Cardiac muscle cell (in vitro differentiated cells and primary cell): ENCODE data around the gene SLC22A15. TPM values are rescaled to one million over a fixed set of nuclear protein-coding genes. Genes with fewer than 3 reads are reported as not detected.
"Not testable (repeated sequence)": the region's sequence is repeated elsewhere in the genome, so short reads cannot be mapped to it uniquely, and the experiment has no call there.

ENCODE experiments used
- DNase-seq, 2 donors: peaks; one replicate each; pipeline versions ENCODE4 v3.0.0 to v3.0.0-alpha.2; 2010 to 2017; ENCODE audit warnings: low read depth in 1 of 2, low spot score in 1 of 2
- H3K27ac ChIP-seq: fragments of 200-600 bp; sonication (generic); 2 replicates; pipeline ENCODE4 v1.5.1; 2016
- H3K27me3 ChIP-seq: fragments of 200-600 bp; sonication (generic); 2 replicates; pipeline ENCODE4 v1.6.0; 2016; ENCODE audit warnings: control low read depth
- H3K36me3 ChIP-seq: fragments of 200-600 bp; sonication (generic); 2 replicates; pipeline ENCODE4 v1.5.1; 2016; ENCODE audit warnings: control low read depth
- H3K4me1 ChIP-seq: fragments of 200-600 bp; sonication (generic); 2 replicates; pipeline ENCODE4 v1.8.1; 2017; ENCODE audit warnings: low read depth, mild to moderate bottlenecking, mixed run types
- H3K4me3 ChIP-seq: fragments of 200-600 bp; sonication (generic); 2 replicates; pipeline ENCODE4 v1.5.1; 2016; ENCODE audit warnings: mild to moderate bottlenecking
- H3K9me3 ChIP-seq: fragments of 200-600 bp; sonication (generic); 2 replicates; pipeline ENCODE4 v1.5.1; 2017; ENCODE audit warnings: low read depth, mild to moderate bottlenecking, control low read depth
- CTCF ChIP-seq: IDR thresholded peaks from 2 replicates; pipeline ENCODE4 v1.5.1; 2012; ENCODE audit warnings: low read depth, mild to moderate bottlenecking, low read length
- polyA plus RNA-seq: library from polyadenylated mRNA; unstranded; fragments of >200 nt; fragmentation: Nextera tagmentation; extraction: Ambion mirVana; gene quantifications from 2 replicates; pipeline ENCODE4 v1.2.1, GENCODE V29; 2016
- total RNA-seq: library from RNA; depleted of rRNA; stranded (reverse); fragments of >200 nt; gene quantifications from 2 replicates; pipeline ENCODE4 v1.2.3, GENCODE V29; 2016

The SLC22A15 gene
- total and polyA plus RNA-seq, 2 experiments from 2014 or later = 2.4 to 2.7 TPM

GRCh38 chr1:115982400-115982799 lies 6.1 kb downstream of the SLC22A15 start:
- Histone ChIP-seq H3K4me3 (no peak overlapping the region), H3K4me1 (no peaks in the 10 kb centered on the region), H3K27me3 (no peaks in the 10 kb centered on the region), H3K9me3 (no peaks in the 10 kb centered on the region), H3K27ac (no peak overlapping the region), H3K36me3 (no peaks in the 10 kb centered on the region)
- TF ChIP-seq CTCF = no peak
- no peak for DNase-seq

- Histone ChIP-seq H3K36me3 (no peaks in the 10 kb centered on the region), H3K27me3 (no peaks in the 10 kb centered on the region), H3K27ac (no peak overlapping the region), H3K4me1 (no peaks in the 10 kb centered on the region), H3K4me3 (no peak overlapping the region), H3K9me3 (no peaks in the 10 kb centered on the region)
- DNase-seq = no peak
- no peak for TF ChIP-seq CTCF
These were observed 7.3 kb downstream of the SLC22A15 start for GRCh38 chr1:115983584-115983983.

- no peak for DNase-seq
These were observed 11.3 kb downstream of the SLC22A15 start for GRCh38 chr1:115987623-115988022.

GRCh38 chr1:115988953-115989352 lies 12.6 kb downstream of the SLC22A15 start:
- no peak overlapping the region for H3K4me3 ChIP-seq
- no peak for DNase-seq
- no peaks in the 10 kb centered on the region for H3K27me3 ChIP-seq
- no peak overlapping the region for H3K27ac ChIP-seq
- H3K9me3 ChIP-seq = no peaks in the 10 kb centered on the region
- peaks cover 3% of the 10 kb centered on the region for H3K36me3 ChIP-seq
- no peaks in the 10 kb centered on the region for H3K4me1 ChIP-seq
- TF ChIP-seq CTCF = no peak

More at GRCh38 chr1:115987623-115988022, 11.3 kb downstream of the SLC22A15 start:
- Histone ChIP-seq H3K4me3 (no peak overlapping the region), H3K36me3 (peaks cover 3% of the 10 kb centered on the region), H3K27me3 (no peaks in the 10 kb centered on the region), H3K4me1 (no peaks in the 10 kb centered on the region), H3K27ac (no peak overlapping the region), H3K9me3 (no peaks in the 10 kb centered on the region)
- no peak for TF ChIP-seq CTCF

- Histone ChIP-seq H3K36me3 (peaks cover 3% of the 10 kb centered on the region), H3K4me3 (no peak overlapping the region), H3K27ac (no peak overlapping the region), H3K4me1 (no peaks in the 10 kb centered on the region), H3K9me3 (no peaks in the 10 kb centered on the region), H3K27me3 (no peaks in the 10 kb centered on the region)
- DNase-seq = no peak
- TF ChIP-seq CTCF = no peak
These were observed 13.4 kb downstream of the SLC22A15 start for GRCh38 chr1:115989699-115990098.

GRCh38 chr1:115991909-115992308 lies 15.6 kb downstream of the SLC22A15 start:
- Histone ChIP-seq H3K27me3 (no peaks in the 10 kb centered on the region), H3K9me3 (no peaks in the 10 kb centered on the region), H3K36me3 (peaks cover 3% of the 10 kb centered on the region), H3K4me3 (no peak overlapping the region), H3K27ac (no peak overlapping the region), H3K4me1 (no peaks in the 10 kb centered on the region)
- DNase-seq = no peak
- no peak for TF ChIP-seq CTCF

GRCh38 chr1:115997921-115998320 lies 21.6 kb downstream of the SLC22A15 start:
- not testable (repeated sequence) for H3K4me1 ChIP-seq, H3K36me3 ChIP-seq, H3K27ac ChIP-seq, H3K9me3 ChIP-seq, H3K27me3 ChIP-seq, DNase-seq, H3K4me3 ChIP-seq
